ENCODE measurements around the gene SLC39A6. TPM values are rescaled to one million over a fixed set of nuclear protein-coding genes. Genes with fewer than 3 reads are reported as not detected.
"Not testable (repeated sequence)": the region's sequence is repeated elsewhere in the genome, so short reads cannot be mapped to it uniquely, and the experiment has no call there.

The SLC39A6 gene
- polyA plus RNA-seq, 2 of the 4 experiments (the other 2 are of a cell fraction): 49.1 to 68.0 TPM

DNA sequence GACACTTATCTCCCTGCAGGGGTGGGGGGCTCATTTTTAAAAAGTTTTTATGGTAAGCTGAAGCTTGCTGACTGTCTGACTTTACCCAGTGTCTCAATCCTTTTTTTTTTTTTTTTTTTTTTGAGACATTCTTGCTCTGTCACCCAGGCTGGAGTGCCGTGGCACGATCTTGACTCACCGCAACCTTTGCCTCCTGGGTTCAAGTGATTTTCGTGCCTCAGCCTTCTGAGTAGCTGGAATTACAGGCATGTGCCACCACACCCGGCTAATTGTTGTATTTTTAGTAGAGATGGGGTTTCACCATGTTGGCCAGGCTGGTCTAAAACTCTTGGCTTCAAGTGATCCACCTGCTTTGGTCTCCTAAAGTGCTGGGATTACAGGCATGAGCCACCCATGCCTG is 37.0 kb downstream of the SLC39A6 start:
- CTCF ChIA-PET: interaction anchor here (0.7 to 0.9 kb wide), 3 partner anchors 40 to 335 kb away, joined by 3 to 4 read pairs (median 3); no protein-coding TSS in a partner anchor
- FAIRE-seq; H3K9me3 ChIP-seq; H3K4me2 ChIP-seq; H3K27ac ChIP-seq; H3K4me3 ChIP-seq; DNase-seq (ENCODE audit: low read depth in 1 of 2, low spot score in 1 of 2); ATAC-seq; POLR2A ChIA-PET; H3K4me1 ChIP-seq: not testable (repeated sequence)
- WGBS (ENCODE audit: missing lambda C conversion rate): 55% methylated on average over 5 of the region's 5 CpGs

DNA sequence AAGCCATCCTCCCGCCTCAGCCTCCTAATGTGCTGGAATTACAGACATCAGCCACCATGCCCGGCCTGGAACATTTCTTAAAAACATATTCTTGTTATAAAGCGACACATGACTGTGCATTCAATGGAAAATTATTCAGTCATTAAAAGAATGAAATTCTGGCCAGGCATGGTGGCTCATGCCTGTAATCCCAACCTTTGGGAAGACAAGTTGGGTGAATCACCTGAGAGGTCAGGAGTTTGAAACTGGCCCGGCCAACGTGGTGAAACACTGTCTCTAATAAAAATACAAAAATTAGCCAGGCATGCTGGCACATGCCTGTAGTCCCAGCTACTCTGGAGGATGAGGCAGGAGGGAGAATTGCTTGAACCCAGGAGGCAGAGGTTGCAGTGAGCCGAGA is 40.1 kb downstream of the SLC39A6 start:
- Histone ChIP-seq H3K4me1 (no peaks in the 10 kb centered on the region), H3K4me3 (no peak overlapping the region), H3K27ac (no peak overlapping the region), H3K9me3 (no peaks in the 10 kb centered on the region), H3K4me2 (no peak overlapping the region)
- ChIA-PET CTCF (interaction anchor here (1.2 kb wide), 1 partner anchor 71 kb away, joined by 4 read pairs; no protein-coding TSS in a partner anchor), POLR2A (no interaction called here)
- TF ChIP-seq, protein P1, sequence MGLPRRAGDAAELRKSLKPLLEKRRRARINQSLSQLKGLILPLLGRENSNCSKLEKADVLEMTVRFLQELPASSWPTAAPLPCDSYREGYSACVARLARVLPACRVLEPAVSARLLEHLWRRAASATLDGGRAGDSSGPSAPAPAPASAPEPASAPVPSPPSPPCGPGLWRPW (IDR thresholded peaks at IDR 0.05): no peak
- ATAC-seq (no peak), FAIRE-seq (no peak), DNase-seq (ENCODE audit: low read depth in 1 of 2, low spot score in 1 of 2) (no peak)
- WGBS (ENCODE audit: missing lambda C conversion rate): 61% methylated on average over 6 of the region's 6 CpGs

GRCh38 chr18:36088256-36088655 is 40.9 kb downstream of the SLC39A6 start:
- no peak for ATAC-seq
- Histone ChIP-seq H3K4me3 (no peak overlapping the region), H3K4me1 (no peaks in the 10 kb centered on the region), H3K27ac (no peak overlapping the region), H3K9me3 (no peaks in the 10 kb centered on the region), H3K4me2 (no peak overlapping the region)
- DNase-seq (ENCODE audit: low read depth in 1 of 2, low spot score in 1 of 2): no peak
- POLR2A ChIA-PET: no interaction called here
- no peak for TF ChIP-seq KDM5A (IDR thresholded peaks at IDR 0.05)
- no peak for TF ChIP-seq PBX3 (IDR thresholded peaks at IDR 0.05)
- TF ChIP-seq SREBF2 (IDR thresholded peaks at IDR 0.05): no peak
- TF ChIP-seq POLR2A (IDR thresholded peaks at IDR 0.05; ENCODE audit: low read length): no peak
- TF ChIP-seq USF2 (IDR thresholded peaks at IDR 0.05): no peak
- TF ChIP-seq EHMT2 (IDR thresholded peaks at IDR 0.05; ENCODE audit: low read depth): no peak
- TF ChIP-seq E2F6 (IDR thresholded peaks at IDR 0.05; ENCODE audit: borderline replicate concordance, low read depth): no peak
- no peak for TF ChIP-seq CBX2 (IDR thresholded peaks at IDR 0.05; ENCODE audit: borderline replicate concordance, low read depth)
- TF ChIP-seq ZFP36 (IDR thresholded peaks at IDR 0.05; ENCODE audit: borderline replicate concordance, partially characterized antibody): no peak
- TF ChIP-seq CTCF (IDR thresholded peaks at IDR 0.05): no peak
- FAIRE-seq: no peak
- 38% methylated on average over 2 of the region's 2 CpGs for WGBS (ENCODE audit: missing lambda C conversion rate)
- CTCF ChIA-PET: no interaction called here

DNA sequence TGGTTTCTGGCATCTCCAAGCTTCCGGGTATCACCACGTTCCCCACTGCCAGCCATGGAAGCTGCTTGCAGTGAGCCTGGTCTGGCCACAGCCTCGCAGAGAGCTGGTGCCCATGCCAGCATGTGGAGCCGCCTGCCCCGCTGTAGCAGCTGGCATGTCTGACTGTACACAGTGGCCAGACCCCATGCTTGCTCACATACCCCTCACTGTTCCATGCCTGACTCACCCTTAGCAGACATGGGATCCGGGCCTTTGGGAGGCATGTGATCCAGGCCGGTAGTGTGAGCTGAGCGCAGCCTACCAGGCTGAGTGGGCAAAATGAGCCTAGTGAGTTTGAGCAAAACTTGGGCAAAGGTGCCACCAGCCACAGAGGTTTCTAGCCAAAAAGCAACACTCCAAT is 43.0 kb downstream of the SLC39A6 start:
- ChIA-PET CTCF (interaction anchor here (0.7 to 1.0 kb wide), 3 partner anchors 10 to 485 kb away, joined by 3 to 4 read pairs (median 3); no protein-coding TSS in a partner anchor), POLR2A (no interaction called here)
- Histone ChIP-seq H3K4me1 (no peaks in the 10 kb centered on the region), H3K9me3 (0 out of 3 replicates have a peak, but pooled peaks cover 2% of the 10 kb centered on the region), H3K4me2 (no peak overlapping the region), H3K4me3 (no peak overlapping the region), H3K27ac (no peak overlapping the region)
- TF ChIP-seq FOSB (CRISPR knock-in tag; IDR thresholded peaks at IDR 0.05) (no peak), KDM5A (IDR thresholded peaks at IDR 0.05) (no peak), EHF (CRISPR knock-in tag; IDR thresholded peaks at IDR 0.05) (no peak), CEBPB (IDR thresholded peaks at IDR 0.05) (no peak), RFX5 (IDR thresholded peaks at IDR 0.05) (no peak)
- DNase-seq (ENCODE audit: low read depth in 1 of 2, low spot score in 1 of 2) (no peak), ATAC-seq (no peak), FAIRE-seq (no peak)
- 100% methylated on average over 1 of the region's 8 CpGs for WGBS (ENCODE audit: missing lambda C conversion rate)

Measured in A549 (cell line).